ENCODE measurements around the gene ADAMTS6.

GRCh38 chr5:65198456-65199120 is 283.1 kb downstream of the ADAMTS6 start:
- TF ChIP-seq SP1 (IDR thresholded peaks at IDR 0.05) (no peak), FOXA1 (IDR thresholded peaks at IDR 0.05) (no peak), FOXK2 (IDR thresholded peaks at IDR 0.05) (no peak), FOXM1 (IDR thresholded peaks at IDR 0.05; ENCODE audit: borderline replicate concordance) (no peak), TARDBP (IDR thresholded peaks at IDR 0.05) (no peak), ARNT (IDR thresholded peaks at IDR 0.05) (no peak), NFRKB (IDR thresholded peaks at IDR 0.05) (no peak)
